Transverse colon (tissue), 4 donors: ENCODE data around the gene CRLF1.

Experiments used
- EP300 ChIP-seq: sonication (generic); formaldehyde crosslinking; IDR thresholded peaks from one replicate; pipeline ENCODE4 v1.6.1; 2017; ENCODE audit warnings: antibody characterized with exemption, low read depth
- POLR2A ChIP-seq: fragments of 450-650 bp; IDR thresholded peaks from one replicate; pipeline ENCODE4 v1.6.1; 2016; ENCODE audit warnings: antibody characterized with exemption, mild to moderate bottlenecking, moderate library complexity
- POLR2AphosphoS5 ChIP-seq, 3 donors: sonication (generic); formaldehyde crosslinking; IDR thresholded peaks; one replicate each; pipeline ENCODE4 v1.6.1; 2016; ENCODE audit warnings: antibody characterized with exemption in 3 of 3
- TF ChIP-seq, protein P1 (sequence below), 5 experiments: fragments of 200-600 bp in 3 of 5; fragments of 450-650 bp in 2 of 5; sonication (generic) in 3 of 5; IDR thresholded peaks; 1 replicate in 2 of 5; 2 replicates in 3 of 5; pipeline ENCODE4 v1.5.1; 2016 to 2017; ENCODE audit warnings: antibody characterized with exemption in 5 of 5, inconsistent platforms in 3 of 5, mild to moderate bottlenecking in 2 of 5, moderate library complexity in 1 of 5

DNA sequence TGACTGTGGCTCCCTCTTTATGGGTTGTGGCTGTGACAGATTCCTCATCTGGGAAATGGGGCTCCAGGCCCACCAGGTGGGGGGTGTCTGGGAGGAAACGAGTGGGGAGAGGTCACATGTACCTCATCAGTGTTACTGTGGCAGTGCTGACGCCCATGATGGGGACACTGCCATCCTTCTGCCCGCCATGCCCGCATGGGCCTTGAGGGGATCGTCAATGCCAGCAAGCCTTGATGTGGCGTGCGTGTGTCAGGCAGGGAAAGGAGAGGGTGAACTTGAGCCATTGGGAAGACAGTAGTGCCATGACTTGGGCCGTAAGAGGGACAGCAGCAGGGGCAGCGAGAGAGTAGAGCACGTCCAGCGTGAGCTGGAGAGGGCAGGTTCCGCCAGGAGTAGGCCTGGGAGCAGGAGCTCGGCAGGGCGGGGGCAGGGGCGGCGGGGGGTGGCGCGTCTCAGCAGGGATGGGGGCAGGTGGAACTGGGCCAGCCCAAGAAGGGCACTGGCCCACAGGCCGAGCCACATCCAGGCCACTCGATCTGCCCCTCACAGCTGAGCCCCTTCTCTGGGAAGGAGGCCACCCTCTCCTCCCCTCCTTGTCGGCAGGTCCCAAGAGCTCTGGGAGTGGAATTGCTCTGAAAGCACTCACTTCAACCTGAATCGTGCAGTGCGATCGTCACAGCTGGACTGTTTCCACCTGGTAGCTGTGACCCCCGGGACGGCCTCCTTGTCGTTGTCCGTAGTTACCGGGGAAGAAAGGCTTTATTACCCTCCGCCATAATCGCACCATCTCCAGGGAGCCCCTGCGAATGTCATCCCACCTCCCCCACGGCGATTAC lies 40.2 kb upstream of the CRLF1 start:
- TF ChIP-seq, protein P1, sequence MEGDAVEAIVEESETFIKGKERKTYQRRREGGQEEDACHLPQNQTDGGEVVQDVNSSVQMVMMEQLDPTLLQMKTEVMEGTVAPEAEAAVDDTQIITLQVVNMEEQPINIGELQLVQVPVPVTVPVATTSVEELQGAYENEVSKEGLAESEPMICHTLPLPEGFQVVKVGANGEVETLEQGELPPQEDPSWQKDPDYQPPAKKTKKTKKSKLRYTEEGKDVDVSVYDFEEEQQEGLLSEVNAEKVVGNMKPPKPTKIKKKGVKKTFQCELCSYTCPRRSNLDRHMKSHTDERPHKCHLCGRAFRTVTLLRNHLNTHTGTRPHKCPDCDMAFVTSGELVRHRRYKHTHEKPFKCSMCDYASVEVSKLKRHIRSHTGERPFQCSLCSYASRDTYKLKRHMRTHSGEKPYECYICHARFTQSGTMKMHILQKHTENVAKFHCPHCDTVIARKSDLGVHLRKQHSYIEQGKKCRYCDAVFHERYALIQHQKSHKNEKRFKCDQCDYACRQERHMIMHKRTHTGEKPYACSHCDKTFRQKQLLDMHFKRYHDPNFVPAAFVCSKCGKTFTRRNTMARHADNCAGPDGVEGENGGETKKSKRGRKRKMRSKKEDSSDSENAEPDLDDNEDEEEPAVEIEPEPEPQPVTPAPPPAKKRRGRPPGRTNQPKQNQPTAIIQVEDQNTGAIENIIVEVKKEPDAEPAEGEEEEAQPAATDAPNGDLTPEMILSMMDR (IDR thresholded peaks at IDR 0.05): no peak
- TF ChIP-seq POLR2A (no peak), EP300 (no peak), POLR2AphosphoS5 (IDR thresholded peaks at IDR 0.05) (no peak)
